ENCODE data around the gene LUZP2. TPM values are rescaled to one million over a fixed set of nuclear protein-coding genes. Genes with fewer than 3 reads are reported as not detected.

LUZP2 gene
- not detected for total RNA-seq
- long read RNA-seq: 0 reads

- H3K4me1 ChIP-seq: no peaks in the 10 kb centered on the region
- no peaks in the 10 kb centered on the region for H3K36me3 ChIP-seq
- no peaks in the 10 kb centered on the region for H3K9me3 ChIP-seq
- DNase-seq: peak; percentile 38
- peak; percentile 78 to 81 for ATAC-seq
- intact Hi-C loops (cut with DNase I): no loop called here
- H3K4me3 ChIP-seq: peak within 1 kb of the TSS; percentile 44
- TF ChIP-seq, protein P1, sequence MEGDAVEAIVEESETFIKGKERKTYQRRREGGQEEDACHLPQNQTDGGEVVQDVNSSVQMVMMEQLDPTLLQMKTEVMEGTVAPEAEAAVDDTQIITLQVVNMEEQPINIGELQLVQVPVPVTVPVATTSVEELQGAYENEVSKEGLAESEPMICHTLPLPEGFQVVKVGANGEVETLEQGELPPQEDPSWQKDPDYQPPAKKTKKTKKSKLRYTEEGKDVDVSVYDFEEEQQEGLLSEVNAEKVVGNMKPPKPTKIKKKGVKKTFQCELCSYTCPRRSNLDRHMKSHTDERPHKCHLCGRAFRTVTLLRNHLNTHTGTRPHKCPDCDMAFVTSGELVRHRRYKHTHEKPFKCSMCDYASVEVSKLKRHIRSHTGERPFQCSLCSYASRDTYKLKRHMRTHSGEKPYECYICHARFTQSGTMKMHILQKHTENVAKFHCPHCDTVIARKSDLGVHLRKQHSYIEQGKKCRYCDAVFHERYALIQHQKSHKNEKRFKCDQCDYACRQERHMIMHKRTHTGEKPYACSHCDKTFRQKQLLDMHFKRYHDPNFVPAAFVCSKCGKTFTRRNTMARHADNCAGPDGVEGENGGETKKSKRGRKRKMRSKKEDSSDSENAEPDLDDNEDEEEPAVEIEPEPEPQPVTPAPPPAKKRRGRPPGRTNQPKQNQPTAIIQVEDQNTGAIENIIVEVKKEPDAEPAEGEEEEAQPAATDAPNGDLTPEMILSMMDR (IDR thresholded peaks at IDR 0.05): no peak
- H3K27ac ChIP-seq: no peak within 1 kb of the TSS
- H3K27me3 ChIP-seq (ENCODE audit: low read depth): peaks cover 16% of the 10 kb centered on the region
Measured at GRCh38 chr11:24496736-24497725, at the start of gene LUZP2. TSS of gene LUZP2 (plus strand) at chr11:24497053.

- Histone ChIP-seq H3K4me3 (no peak overlapping the region), H3K36me3 (no peaks in the 10 kb centered on the region), H3K27ac (no peak overlapping the region), H3K4me1 (no peaks in the 10 kb centered on the region), H3K9me3 (no peaks in the 10 kb centered on the region), H3K27me3 (ENCODE audit: low read depth) (no peaks in the 10 kb centered on the region)
- intact Hi-C loops (cut with DNase I): no loop called here
- no peak for DNase-seq
- no peak for ATAC-seq
- TF ChIP-seq, protein P1 (IDR thresholded peaks at IDR 0.05): no peak
Measured at GRCh38 chr11:24453129-24453718, 43.6 kb upstream of the LUZP2 start.

DNA sequence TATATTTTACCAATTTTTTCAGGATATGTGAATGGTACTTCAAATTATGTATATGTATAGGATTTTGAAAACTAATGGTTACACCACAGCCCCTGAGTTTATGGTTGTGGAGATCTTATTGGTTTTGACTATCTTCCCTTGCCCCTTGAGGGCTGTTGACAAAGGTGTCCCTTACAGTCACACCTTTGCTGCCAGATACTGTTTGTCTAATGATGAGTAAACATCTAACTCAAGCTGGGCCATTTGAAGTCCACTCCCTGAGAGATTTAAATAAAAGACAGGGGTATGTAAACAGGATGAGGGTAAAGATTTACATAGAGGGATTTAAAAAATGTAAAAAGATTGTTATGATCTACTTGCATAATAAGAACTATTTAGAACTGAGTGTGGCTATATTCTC lies 38.9 kb upstream of the LUZP2 start:
- H3K27ac ChIP-seq: no peak overlapping the region
- no peaks in the 10 kb centered on the region for H3K27me3 ChIP-seq (ENCODE audit: low read depth)
- H3K4me3 ChIP-seq: no peak overlapping the region
- ATAC-seq (no peak), DNase-seq (no peak)
- H3K4me1 ChIP-seq: no peaks in the 10 kb centered on the region
- intact Hi-C loops (cut with DNase I): no loop called here
- no peaks in the 10 kb centered on the region for H3K36me3 ChIP-seq
- no peaks in the 10 kb centered on the region for H3K9me3 ChIP-seq
- TF ChIP-seq, protein P1 (IDR thresholded peaks at IDR 0.05): no peak

- TF ChIP-seq, protein P1 (IDR thresholded peaks at IDR 0.05): no peak
- H3K36me3 ChIP-seq: no peaks in the 10 kb centered on the region
- H3K4me3 ChIP-seq: no peak overlapping the region
- no peaks in the 10 kb centered on the region for H3K27me3 ChIP-seq (ENCODE audit: low read depth)
- DNase-seq (no peak), ATAC-seq (no peak)
- intact Hi-C loops (cut with DNase I): no loop called here
- no peak overlapping the region for H3K27ac ChIP-seq
- peaks cover 6% of the 10 kb centered on the region for H3K9me3 ChIP-seq
- H3K4me1 ChIP-seq: no peaks in the 10 kb centered on the region
Measured at GRCh38 chr11:24470431-24470830, 26.4 kb upstream of the LUZP2 start.

GRCh38 chr11:24471084-24471483 lies 25.8 kb upstream of the LUZP2 start:
- H3K27ac ChIP-seq: no peak overlapping the region
- no peaks in the 10 kb centered on the region for H3K36me3 ChIP-seq
- H3K4me1 ChIP-seq: no peaks in the 10 kb centered on the region
- H3K27me3 ChIP-seq (ENCODE audit: low read depth): no peaks in the 10 kb centered on the region
- TF ChIP-seq, protein P1 (IDR thresholded peaks at IDR 0.05): no peak
- H3K9me3 ChIP-seq: peaks cover 6% of the 10 kb centered on the region
- DNase-seq (no peak), ATAC-seq (no peak)
- H3K4me3 ChIP-seq: no peak overlapping the region
- intact Hi-C loops (cut with DNase I): no loop called here

All from lower lobe of right lung (tissue), 2 donors.